Renal cortex interstitium (tissue), 11 donors: ENCODE data around the gene PROSER3. TPM values are rescaled to one million over a fixed set of nuclear protein-coding genes. Genes with fewer than 3 reads are reported as not detected.
"Not testable (repeated sequence)": the region's sequence is repeated elsewhere in the genome, so short reads cannot be mapped to it uniquely, and the experiment has no call there.

Experiments
- DNase-seq, 11 donors: peaks; one replicate each; pipeline ENCODE4 v3.0.0-alpha.2; 2013; ENCODE audit warnings: low read depth in 9 of 11, low spot score in 4 of 11; ENCODE audit errors: extremely low read depth in 1 of 11
- polyA plus RNA-seq, 3 donors: library from polyadenylated mRNA; unstranded; fragments of 120-200 nt; gene quantifications; one replicate each; pipeline ENCODE4 v1.2.1, GENCODE V29; 2013; ENCODE audit not compliant: insufficient read length in 3 of 3

Gene PROSER3
- polyA plus RNA-seq, 3 donors = 14.5 to 23.7 (median 16.3) TPM

DNA sequence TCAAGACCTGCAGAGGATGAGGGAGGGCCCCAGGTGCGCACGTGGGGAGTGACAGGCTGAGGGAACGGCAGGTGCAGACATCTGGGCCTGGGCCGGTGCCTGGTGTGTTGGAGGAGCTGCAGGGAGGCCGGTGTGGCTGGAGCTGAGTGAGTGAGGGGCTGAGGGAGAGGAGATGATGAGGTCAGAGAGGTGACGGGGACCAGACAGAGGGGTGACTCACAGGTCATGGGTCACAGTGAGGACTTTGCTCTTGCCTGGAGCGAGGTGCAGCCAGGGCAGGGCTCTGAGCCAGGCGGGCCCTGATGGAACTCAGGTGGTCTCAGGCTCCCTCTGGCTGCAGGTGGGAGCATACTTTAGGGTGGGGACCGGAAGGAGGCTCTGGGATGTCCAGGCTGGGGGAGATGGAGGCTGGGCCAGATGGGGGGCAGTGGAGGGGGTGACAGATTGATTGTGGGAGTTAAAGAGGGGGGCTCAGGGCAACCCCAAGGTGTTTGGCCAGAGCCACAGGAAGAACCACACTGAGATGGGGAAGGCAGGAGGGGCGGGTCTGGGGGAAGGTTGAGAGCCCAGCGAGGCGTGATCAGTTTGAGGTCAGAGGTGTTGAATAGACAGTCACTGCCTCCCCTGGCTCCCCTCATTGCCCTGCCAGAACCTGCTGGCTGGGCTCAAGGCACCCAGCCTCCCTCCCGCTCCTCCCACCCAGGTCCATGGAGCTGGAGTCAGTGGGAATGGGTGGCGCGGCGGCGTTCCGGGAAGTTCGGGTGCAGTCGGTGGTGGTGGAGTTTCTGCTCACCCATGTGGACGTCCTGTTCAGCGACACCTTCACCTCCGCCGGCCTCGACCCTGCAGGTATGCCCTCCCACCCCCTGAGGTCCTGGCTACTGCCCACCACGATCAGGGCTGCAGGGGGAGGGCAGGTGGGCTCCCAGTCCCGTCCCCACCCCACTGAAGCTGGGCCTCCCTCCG lies 25.8 kb downstream of the PROSER3 start:
- no peak for DNase-seq

DNA sequence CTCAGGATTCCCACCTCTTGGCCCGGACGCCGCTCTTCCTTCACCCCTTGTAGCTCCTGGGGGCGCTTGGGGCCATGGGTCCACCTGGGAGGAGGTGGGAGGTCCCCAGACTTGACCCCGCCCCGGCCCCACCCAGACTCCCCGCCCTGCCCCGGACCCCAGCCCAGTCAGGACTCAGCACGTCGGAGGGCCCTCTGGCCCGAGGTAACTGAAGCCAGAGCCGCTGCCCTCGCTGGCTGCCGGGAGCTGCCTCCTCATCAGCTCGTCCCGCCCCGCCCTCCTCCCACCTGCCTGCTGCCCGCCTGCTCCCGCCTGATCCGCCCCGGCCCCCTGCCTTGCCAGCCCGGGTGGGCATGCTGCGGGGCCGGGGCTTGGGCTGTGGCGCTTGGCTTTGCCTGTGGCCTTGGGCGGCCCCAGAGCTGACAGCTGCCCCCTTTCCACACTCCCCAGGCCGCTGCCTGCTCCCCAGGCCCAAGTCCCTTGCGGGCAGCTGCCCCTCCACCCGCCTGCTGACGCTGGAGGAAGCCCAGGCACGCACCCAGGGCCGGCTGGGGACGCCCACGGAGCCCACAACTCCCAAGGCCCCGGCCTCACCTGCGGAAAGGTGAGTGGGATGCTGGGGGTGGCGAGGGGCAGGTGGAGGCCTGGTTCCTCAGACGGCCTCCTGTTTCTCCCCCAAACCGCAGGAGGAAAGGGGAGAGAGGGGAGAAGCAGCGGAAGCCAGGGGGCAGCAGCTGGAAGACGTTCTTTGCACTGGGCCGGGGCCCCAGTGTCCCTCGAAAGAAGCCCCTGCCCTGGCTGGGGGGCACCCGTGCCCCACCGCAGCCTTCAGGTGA lies 26.7 kb downstream of the PROSER3 start:
- DNase-seq = no peak

DNA sequence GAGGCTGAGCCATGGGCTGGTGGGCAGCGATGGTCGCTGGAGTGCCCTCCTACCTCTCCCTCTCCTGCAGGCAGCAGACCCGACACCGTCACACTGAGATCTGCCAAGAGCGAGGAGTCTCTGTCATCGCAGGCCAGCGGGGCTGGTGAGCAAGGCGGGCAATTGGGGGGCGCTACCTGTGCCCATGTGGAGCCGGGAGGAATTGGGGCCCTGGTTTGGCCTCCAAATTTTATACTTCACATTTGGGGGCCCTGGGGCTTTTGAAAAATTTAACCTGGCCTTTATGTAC lies 27.3 kb downstream of the PROSER3 start:
- DNase-seq = no peak

DNA sequence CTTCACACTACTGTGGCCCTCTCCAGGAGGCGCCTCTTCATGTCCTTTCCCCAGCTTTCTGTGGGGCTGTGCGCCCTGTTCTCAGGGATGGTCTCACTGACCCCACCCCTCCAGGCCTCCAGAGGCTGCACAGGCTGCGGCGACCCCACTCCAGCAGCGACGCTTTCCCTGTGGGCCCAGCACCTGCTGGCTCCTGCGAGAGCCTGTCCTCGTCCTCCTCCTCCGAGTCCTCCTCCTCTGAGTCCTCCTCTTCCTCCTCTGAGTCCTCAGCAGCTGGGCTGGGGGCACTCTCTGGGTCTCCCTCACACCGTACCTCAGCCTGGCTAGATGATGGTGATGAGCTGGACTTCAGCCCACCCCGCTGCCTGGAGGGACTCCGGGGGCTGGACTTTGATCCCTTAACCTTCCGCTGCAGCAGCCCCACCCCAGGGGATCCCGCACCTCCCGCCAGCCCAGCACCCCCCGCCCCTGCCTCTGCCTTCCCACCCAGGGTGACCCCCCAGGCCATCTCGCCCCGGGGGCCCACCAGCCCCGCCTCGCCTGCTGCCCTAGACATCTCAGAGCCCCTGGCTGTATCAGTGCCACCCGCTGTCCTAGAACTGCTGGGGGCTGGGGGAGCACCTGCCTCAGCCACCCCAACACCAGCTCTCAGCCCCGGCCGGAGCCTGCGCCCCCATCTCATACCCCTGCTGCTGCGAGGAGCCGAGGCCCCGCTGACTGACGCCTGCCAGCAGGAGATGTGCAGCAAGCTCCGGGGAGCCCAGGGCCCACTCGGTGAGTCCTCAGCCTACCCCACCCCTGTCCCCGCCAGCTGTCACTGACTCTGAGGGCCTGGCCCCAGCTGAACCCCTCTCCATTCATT lies 28.6 kb downstream of the PROSER3 start:
- no peak for DNase-seq

DNA sequence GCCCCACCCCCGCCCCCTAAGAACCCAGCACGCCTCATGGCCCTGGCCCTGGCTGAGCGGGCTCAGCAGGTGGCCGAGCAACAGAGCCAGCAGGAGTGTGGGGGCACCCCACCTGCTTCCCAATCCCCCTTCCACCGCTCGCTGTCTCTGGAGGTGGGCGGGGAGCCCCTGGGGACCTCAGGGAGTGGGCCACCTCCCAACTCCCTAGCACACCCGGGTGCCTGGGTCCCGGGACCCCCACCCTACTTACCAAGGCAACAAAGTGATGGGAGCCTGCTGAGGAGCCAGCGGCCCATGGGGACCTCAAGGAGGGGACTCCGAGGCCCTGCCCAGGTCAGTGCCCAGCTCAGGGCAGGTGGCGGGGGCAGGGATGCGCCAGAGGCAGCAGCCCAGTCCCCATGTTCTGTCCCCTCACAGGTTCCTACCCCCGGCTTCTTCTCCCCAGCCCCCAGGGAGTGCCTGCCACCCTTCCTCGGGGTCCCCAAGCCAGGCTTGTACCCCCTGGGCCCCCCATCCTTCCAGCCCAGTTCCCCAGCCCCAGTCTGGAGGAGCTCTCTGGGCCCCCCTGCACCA lies 29.3 kb downstream of the PROSER3 start:
- DNase-seq = no peak

DNA sequence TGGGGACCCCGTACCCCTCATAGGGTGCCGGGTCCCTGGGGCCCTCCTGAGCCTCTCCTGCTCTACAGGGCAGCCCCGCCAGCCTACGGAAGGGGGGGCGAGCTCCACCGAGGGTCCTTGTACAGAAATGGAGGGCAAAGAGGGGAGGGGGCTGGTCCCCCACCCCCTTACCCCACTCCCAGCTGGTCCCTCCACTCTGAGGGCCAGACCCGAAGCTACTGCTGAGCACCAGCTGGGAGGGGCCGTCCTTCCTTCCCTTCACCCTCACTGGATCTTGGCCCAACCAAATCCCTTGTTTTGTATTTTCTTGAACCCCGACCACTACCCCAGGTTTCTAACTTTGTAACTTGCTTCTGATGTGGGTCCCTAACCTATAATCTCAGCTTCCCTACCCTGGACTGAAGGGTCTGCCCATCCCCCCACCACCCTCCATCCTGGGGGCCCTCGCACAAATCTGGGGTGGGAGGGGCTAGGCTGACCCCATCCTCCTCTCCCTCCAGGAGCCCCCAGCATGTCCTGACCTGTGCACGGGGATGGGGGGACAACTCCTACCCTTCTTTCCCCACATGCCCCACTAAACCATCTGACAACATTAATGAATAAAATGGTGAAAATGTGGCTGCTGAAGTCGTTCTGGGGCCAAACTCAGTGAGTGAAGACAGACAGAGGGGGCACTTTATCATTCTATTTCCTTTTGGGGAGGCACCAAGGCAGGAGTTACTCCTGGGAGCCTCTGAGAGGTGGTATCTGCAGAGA lies 30.4 kb downstream of the PROSER3 start:
- DNase-seq = no peak

DNA sequence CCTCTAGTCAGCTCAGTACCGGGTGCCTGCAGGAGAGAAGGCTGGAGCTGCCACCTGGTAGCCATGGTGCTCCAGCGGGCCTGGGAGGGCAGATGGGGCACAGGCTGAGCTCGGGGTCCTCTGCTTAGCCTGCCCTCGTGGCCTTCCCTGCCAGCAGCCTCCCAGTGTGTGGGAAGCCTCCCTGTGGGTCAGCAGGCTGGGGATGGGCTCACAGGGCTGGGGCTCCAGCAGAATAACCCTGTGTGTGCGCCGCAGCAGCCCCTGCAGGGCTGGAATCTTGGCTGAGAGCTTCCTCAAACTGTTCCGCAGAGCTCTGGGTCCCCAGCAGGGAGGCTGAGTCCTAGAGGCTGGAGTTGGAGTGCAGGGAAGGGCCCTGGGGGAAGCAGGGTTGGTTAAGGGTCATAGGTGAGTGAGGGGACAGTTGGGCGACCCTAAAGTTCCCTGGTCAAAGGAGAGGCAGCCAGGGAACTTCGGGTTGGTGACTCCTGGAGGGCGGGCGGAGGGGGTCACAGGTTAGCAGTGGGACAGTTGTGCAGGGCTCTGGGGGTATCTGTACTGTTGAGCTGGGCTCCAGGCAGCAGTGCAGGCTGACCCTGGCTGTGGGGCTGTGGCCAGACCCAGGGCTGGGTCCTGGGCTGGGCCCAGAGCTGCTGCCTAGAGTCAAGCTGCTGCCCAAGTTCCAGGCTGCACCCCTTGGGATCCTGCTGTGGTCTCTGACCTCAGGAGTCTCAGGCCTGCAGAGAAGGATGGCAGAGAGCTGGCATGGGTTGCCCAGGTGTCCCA lies 31.4 kb downstream of the PROSER3 start:
- DNase-seq = no peak

DNA sequence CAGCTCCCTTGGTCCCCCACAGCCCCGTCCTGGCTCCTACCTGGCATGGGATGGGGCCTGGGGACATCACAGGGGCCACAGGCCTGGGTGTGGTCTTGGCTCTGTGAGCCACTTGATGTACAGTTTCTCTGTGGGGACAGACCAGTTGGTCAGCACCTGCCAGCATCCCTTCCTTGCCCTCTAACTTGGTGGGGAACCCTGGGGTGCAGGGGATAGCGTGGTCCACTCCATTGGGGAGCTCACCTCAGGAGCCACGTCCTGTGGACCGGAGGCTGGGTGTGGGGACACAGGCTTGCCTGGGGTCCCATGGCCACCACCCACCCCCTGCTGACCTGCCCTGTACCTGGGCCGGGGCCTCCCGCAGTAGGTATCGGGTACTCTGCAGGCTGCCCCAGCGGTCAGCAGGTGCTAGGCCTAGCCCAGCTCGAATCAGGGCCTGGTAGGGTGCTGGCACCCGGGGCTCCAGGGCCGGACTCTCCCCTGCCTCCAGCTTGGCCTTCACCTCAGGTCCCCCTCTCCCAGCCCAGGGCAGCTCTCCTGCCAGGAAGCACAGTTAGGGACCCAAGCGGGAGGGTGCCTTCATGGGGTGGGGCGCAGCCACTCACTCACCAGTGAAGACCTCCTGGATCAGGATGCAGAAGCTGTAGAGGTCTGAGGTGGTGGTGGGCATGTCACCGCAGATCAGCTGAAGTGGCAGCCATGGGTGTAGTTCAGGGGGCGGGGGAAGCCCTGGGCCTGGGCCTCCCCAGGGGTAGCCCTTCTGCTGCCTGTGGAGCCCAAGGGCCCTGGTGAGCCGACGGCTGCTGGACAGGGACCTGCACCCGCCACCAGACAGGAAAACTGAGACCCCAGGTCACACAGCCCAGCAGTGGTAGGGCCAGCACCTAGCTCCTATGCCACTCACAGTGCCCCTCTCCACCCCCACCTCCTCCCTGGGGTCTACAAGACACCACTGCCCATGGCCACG lies 32.3 kb downstream of the PROSER3 start:
- DNase-seq = no peak

DNA sequence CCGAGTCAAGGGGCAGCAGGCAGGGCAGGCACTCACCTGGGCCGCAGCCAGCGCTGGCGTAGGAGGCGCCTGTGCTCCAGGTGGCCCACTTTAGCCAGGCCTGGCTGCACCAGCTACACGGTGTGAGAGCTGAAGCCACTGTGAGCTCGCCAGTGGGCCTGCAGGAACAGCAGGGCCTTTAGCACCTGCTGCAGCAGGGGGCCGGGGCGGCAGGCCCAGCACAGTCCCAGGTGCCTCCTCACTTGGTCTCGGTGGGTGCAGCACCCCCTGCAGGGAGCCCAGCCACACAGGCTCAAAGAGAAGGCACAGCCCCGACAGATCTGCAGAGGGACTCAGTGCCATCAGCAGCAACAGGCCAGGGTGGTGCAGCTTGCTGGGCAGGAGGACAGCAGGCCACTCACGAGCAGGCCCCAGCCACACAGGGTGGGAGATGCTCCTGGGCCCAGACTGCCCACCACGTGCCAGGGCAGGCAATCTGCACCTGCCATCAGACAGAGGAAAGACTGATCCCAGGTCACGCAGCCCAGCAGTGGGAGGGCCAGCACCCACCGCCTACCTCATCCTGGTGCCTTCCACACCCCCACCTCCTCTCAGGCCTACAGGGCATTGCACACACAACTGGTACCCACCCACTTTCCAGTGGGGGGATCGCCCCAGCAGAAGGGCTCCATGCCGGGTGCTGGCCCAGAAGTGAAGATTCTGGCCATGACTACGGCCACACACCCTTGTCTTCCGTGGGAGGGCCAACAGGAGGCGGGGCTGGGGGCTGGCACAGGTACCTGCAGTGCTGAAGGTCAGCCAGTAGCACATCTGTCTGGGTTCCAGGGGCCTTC lies 33.2 kb downstream of the PROSER3 start:
- DNase-seq = no peak

DNA sequence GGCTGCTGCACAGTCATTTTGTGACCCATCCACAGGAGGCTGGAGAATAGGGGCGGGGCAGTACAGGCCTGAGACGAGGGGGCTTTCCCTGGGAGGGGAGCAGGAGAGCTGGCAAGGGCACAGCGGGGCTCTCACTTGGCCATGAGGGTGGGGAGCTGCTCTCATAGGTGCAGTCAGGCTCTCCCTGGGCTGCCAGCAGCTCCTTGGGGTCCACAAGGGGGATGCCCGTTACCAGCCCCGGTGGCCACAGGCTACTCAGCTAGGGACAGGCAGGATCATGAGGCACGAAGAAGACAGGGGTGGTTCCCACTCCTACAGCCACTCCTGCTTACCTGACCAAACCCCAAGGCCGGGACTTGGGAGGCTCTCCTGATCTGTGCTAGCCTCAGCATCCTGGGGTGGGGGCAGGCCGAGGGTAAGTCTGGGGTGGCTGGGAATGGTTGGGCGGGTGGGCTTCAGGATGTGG lies 33.9 kb downstream of the PROSER3 start:
- no peak for DNase-seq

DNA sequence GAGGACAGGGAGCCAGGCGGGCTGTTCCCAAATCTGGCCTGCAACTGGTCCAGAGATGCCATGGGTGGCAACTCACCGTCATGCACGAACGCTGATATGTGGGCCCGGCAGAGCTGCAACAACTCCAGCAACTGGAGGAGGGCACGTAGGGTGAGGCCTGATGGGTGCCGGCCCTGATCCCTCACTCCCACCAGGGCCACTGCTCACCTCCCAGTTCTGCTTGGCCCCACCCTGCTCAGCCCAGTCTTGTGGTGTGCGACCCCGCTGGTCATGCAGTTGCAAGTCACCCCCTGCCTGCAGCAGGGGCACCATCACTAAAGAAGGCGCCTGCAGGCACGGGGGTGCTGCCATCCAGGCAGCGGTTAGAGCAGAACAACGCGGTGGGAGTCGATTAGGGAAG lies 34.3 kb downstream of the PROSER3 start:
- DNase-seq = no peak

DNA sequence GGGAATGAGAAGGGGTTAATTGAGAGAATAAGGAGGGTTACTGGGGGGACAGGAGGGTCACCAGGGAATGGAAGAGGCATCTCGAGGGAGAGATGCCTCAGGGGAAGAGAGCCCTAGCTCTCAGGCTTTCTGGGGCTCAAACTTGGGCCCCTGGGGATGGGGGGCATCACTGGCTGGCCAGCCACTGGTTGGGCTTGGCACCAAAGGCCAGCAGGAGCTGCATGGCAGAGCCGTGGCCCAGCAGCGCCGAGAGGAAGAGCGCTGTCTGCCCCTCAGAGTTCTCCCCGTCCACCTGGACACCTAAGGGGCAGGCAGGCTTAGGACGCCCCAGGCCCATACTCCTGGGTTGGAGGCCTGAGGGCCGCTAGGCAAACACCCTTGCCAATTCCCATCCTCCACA lies 34.9 kb downstream of the PROSER3 start:
- no peak for DNase-seq

DNA sequence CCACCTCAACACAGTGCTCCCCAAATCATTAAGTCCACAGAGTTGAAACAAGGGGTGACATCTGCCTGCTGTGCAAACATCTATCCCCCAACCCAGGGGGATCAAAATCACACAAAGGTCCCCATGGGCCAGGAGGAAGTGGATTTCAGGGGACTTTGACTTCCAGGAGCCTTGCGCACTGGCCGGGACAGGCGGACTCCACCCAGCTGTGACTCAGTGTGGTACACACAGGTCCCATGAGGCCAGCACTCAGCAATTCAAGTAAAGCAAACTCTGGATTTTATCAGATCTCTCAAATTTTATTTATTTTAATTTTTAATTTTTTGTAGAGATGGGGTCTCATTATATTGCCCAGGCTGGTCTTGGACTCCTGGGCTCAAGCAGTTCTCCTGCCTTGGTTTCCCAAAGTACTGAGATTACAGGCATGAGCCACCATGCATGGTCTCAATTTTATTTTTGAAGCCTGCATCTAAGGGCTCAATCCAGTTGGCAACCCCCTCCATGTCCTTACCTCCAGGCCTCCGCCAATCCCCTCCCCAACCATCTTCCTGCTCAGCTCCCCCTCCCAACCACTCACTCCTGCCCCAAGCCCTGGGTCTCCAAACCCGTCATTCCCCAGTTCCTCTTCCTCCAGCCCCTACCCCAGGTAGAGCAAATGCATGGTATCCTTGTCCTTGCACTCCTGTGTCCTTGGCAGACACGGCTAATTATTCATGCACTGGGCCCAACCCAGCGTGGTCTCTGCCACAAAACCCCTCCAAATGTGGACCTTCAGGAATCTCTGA lies 35.6 kb downstream of the PROSER3 start:
- no peak for DNase-seq

DNA sequence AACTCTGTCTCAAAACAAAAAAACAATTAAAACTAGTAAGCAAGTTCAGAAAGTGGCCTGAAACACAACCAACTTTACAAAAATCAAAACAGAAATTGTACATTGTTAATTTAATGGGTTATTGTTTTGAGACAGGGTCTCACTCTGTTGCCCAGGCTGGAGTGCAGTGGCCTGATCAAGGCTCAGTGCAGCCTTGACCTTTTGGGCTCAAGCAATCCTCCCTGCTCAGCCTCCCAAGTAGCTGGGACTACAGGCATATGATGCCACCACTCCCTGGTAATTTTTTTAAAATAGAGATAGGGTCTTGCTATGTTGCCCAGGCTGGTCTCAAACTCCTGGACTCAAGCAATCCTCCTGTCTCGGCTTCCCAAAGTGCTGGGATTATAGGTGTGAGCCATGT lies 37.6 kb downstream of the PROSER3 start:
- not testable (repeated sequence) for DNase-seq
